ENCODE measurements around the gene KCTD19. TPM values are rescaled to one million over a fixed set of nuclear protein-coding genes. Genes with fewer than 3 reads are reported as not detected.
A peak's percentile ranks its signal among the peaks of the same experiment; 100 is the strongest.

Gene KCTD19
- total RNA-seq, 4 donors from 2014 or later: under 0.01 to 2.3 (median 0.25) TPM

- Histone ChIP-seq H3K36me3 (peaks cover 0 to 37% (median 14%) of the 10 kb centered on the region in 3 donors), H3K4me3 (no peak overlapping the region), H3K27ac (peak overlapping the region; percentile 2 to 81 (median 73)), H3K4me1 (peaks cover 0 to 63% (median 38%) of the 10 kb centered on the region in 4 donors), H3K27me3 (no peaks in the 10 kb centered on the region), H3K9me3 (no peaks in the 10 kb centered on the region)
- no peak for DNase-seq (ENCODE audit: low spot score in 2 of 2)
- TF ChIP-seq POLR2A (IDR thresholded peaks at IDR 0.05) (no peak), CTCF (IDR thresholded peaks at IDR 0.05) (no peak), EP300 (IDR thresholded peaks at IDR 0.05) (no peak)
- WGBS, 2 donors: 39 to 51% methylated on average over 10 of the region's 10 CpGs
Observed at GRCh38 chr16:67241008-67241900, 85.3 kb downstream of the KCTD19 start.

- no peaks in the 10 kb centered on the region for H3K9me3 ChIP-seq
- no peak for DNase-seq (ENCODE audit: low spot score in 2 of 2)
- peaks cover 0 to 58% (median 33%) of the 10 kb centered on the region in 4 donors for H3K4me1 ChIP-seq
- WGBS, 2 donors: 42 to 43% methylated on average over 4 of the region's 4 CpGs
- peaks cover 0 to 45% (median 21%) of the 10 kb centered on the region in 3 donors for H3K36me3 ChIP-seq
- H3K27ac ChIP-seq: peak overlapping the region in 3 of 4 donors; percentile 69 to 81 (median 77)
- TF ChIP-seq EP300 (IDR thresholded peaks at IDR 0.05) (no peak), CTCF (IDR thresholded peaks at IDR 0.05) (no peak), POLR2A (IDR thresholded peaks at IDR 0.05) (no peak)
- H3K4me3 ChIP-seq: no peak overlapping the region
- no peaks in the 10 kb centered on the region for H3K27me3 ChIP-seq
Observed at GRCh38 chr16:67240506-67240905, 86.0 kb downstream of the KCTD19 start.

Other genes with a start within 250 kb of the KCTD19 start
- gene PHAF1, start 216.8 kb downstream of the KCTD19 start, total RNA-seq: 10 to 100 TPM; 22.2 to 34.5 (median 28.1) TPM
- 10 to 100 TPM in 3 of 4 donors, 1 to 10 TPM in 1; 9.3 to 23.1 (median 18.4) TPM for gene B3GNT9, start 175.7 kb downstream of the KCTD19 start, total RNA-seq
- gene TRADD, start 166.8 kb downstream of the KCTD19 start, total RNA-seq: 10 to 100 TPM; 26.0 to 46.5 (median 36.2) TPM
- gene FBXL8, start 166.8 kb downstream of the KCTD19 start, total RNA-seq: 10 to 100 TPM; 17.7 to 58.5 (median 40.0) TPM
- gene HSF4, start 162.0 kb downstream of the KCTD19 start, total RNA-seq: 100 to 1,000 TPM; 103 to 167 (median 153) TPM
- 10 to 100 TPM; 55.5 to 95.4 (median 76.6) TPM for gene NOL3, start 156.2 kb downstream of the KCTD19 start, total RNA-seq
- 10 to 100 TPM; 13.6 to 42.9 (median 18.9) TPM for gene MATCAP1, start 142.8 kb downstream of the KCTD19 start, total RNA-seq
- 1 to 10 TPM in 3 of 4 donors, under 1 TPM in 1; 0.66 to 3.9 (median 2.6) TPM for gene EXOC3L1, start 136.6 kb downstream of the KCTD19 start, total RNA-seq
- 100 to 1,000 TPM in 2 of 4 donors, 10 to 100 TPM in 2; 60.1 to 119 (median 99.8) TPM for gene E2F4, start 134.6 kb downstream of the KCTD19 start, total RNA-seq
- 10 to 100 TPM in 1 of 4 donors, 1 to 10 TPM in 3; 2.4 to 14.4 (median 4.4) TPM for gene ELMO3, start 127.6 kb downstream of the KCTD19 start, total RNA-seq
- gene TMEM208, start 99.6 kb downstream of the KCTD19 start, total RNA-seq: 10 to 100 TPM; 28.0 to 47.6 (median 41.2) TPM
- 10 to 100 TPM; 17.3 to 45.3 (median 25.5) TPM for gene FHOD1, start 79.3 kb downstream of the KCTD19 start, total RNA-seq
- gene SLC9A5, start 77.8 kb downstream of the KCTD19 start, total RNA-seq: 1 to 10 TPM in 3 of 4 donors, under 1 TPM in 1; 0.59 to 2.0 (median 1.5) TPM
- gene PLEKHG4, start 47.2 kb downstream of the KCTD19 start, total RNA-seq: 10 to 100 TPM; 25.6 to 42.4 (median 34.6) TPM
- 1 to 10 TPM in 2 of 4 donors, under 1 TPM in 1, not detected in 1; 0.30 to 4.6 (median 2.1) TPM for gene LRRC36, start 74 bp upstream of the KCTD19 start, total RNA-seq
- gene TPPP3, start 66.8 kb upstream of the KCTD19 start, total RNA-seq: 10 to 100 TPM in 2 of 4 donors, 1 to 10 TPM in 2; 5.7 to 13.6 (median 9.9) TPM
- gene ZDHHC1, start 89.7 kb upstream of the KCTD19 start, total RNA-seq: 10 to 100 TPM; 24.3 to 46.2 (median 32.8) TPM
- 1 to 10 TPM in 1 of 4 donors, under 1 TPM in 2, not detected in 1; 0.20 to 2.9 (median 0.60) TPM for gene HSD11B2, start 104.4 kb upstream of the KCTD19 start, total RNA-seq
- gene ATP6V0D1, start 154.4 kb upstream of the KCTD19 start, total RNA-seq: 100 to 1,000 TPM in 1 of 4 donors, 10 to 100 TPM in 3; 55.1 to 113 (median 73.7) TPM
- gene AGRP, start 156.8 kb upstream of the KCTD19 start, total RNA-seq: not detected
- gene RIPOR1, start 202.1 kb upstream of the KCTD19 start, total RNA-seq: 100 to 1,000 TPM in 2 of 4 donors, 10 to 100 TPM in 2; 50.6 to 112 (median 85.1) TPM
- gene CTCF, start 235.8 kb upstream of the KCTD19 start, total RNA-seq: 10 to 100 TPM; 26.1 to 39.6 (median 31.8) TPM

Data from tibial nerve (tissue), 4 donors.